Renal cortical epithelial cell (primary cell): Measurements from ENCODE around the gene CELSR3. TPM values are rescaled to one million over a fixed set of nuclear protein-coding genes. Genes with fewer than 3 reads are reported as not detected.

Source experiments
- DNase-seq: peaks from one replicate; pipeline ENCODE4 v3.0.0-alpha.2; 2011; ENCODE audit warnings: low read depth
- total RNA-seq: library from RNA; depleted of rRNA; stranded (reverse); fragments of >200 nt; gene quantifications from 2 replicates; pipeline ENCODE4 v1.2.3, GENCODE V29; 2014

The CELSR3 gene
- total RNA-seq = 1.9 and 2.7 TPM in 2 replicates

- peak; percentile 73 for DNase-seq
These were observed at the start of gene CELSR3 for GRCh38 chr3:48662753-48663488. Gene CELSR3 (minus strand): TSS chr3:48662886. CDS start chr3:48662634, 252 bp downstream.

DNA sequence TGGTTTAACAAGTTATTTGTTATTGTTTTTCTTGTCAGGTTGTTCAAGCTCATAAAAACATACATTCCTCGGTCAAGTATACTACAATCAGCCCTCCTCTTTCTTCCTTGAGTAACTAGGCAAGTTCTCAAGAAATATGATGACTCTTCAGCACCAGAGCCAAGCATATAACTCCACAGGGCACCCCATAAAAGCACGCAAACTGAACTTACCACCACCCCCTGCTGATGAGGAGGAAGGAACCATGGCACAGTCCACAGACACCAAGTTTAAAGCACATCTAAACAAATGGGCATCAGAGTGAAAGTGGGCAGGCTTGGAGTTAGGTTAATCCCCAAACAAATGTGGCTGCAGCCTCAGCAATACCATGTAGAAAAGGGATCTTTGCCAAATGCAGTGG, 49.0 kb upstream of the CELSR3 start:
- DNase-seq = no peak

- DNase-seq = peak; percentile 68
These were observed 46.4 kb upstream of the CELSR3 start for GRCh38 chr3:48709051-48709461.

GRCh38 chr3:48708481-48708889, 45.8 kb upstream of the CELSR3 start:
- peak; percentile 39 for DNase-seq

GRCh38 chr3:48707157-48707556, 44.5 kb upstream of the CELSR3 start:
- no peak for DNase-seq

DNA sequence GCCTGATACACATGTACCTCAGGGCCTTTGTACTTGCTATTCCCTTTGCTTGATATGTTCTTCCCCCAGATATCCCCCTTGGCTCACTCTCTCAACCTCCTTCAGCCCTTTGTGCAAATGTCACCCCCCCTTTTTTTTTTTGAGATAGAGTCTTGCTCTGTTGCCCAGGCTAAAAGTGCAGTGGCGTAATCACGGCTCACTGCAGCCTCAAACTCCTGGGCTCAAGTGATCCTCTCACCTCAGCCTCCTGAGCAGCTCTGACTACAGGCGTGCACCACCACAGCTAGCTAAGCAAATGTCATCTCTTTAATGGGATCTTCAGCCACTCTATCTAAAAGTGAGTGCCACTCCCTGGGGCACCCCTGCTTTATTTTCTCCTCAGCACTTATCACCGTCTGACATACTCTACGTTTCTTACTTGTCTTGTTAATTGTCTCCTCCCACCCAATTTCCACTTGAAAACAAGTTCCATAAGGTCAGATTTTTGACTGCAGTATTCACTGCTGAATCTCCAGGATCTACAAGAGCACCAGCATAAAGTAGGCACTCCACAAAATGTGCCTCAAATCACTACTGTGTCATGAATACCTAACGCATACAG, 39.7 kb upstream of the CELSR3 start:
- no peak for DNase-seq

DNA sequence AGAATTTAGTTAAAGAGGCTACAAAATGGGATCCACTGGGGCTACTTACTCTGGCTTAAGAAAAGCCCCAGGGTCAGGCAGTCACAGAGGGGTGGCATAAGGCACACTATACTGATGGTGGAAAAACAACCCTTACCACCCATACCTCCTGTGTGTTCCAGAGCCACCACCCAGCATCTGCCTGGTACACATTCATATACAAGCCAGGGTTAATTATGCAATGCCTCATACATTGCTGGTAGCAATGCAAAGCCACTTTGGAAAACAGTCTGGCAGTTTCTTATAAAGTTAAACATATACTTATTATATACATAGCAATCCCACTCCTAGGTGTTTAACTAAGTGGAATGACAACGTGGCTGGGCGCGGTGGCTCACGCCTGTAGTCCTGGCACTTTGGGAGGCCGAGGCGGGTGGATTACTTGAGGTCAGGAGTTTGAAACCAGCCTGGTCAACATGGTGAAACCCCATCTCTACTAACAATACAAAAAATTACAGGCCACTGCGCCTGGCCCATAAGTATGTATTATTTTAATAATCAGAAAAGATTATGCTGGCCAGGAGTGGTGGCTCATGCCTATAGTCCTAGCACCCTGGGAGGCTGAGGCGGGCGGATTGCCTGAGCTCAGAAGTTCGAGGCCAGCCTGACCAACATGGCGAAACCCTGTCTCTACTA, 38.2 kb upstream of the CELSR3 start:
- DNase-seq = peak; percentile 51

DNA sequence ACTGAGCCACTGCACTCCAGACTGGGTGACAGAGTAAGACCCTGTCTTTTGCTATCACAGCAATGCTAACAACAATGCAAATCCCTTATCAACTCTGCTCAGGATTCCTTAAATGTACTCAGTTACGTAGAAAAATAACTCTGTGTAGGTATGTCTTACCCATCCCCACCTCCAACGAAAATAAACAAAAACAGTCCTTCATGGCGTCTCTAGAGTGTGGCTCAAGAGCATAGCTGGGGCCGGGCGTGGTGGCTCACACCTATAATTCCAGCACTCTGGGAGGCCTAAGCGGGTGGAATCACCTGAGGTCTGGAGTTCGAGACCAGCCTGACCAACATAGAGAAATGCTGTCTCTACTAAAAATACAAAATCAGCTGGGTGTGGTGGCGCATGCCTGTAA, 36.2 kb upstream of the CELSR3 start:
- no peak for DNase-seq

DNA sequence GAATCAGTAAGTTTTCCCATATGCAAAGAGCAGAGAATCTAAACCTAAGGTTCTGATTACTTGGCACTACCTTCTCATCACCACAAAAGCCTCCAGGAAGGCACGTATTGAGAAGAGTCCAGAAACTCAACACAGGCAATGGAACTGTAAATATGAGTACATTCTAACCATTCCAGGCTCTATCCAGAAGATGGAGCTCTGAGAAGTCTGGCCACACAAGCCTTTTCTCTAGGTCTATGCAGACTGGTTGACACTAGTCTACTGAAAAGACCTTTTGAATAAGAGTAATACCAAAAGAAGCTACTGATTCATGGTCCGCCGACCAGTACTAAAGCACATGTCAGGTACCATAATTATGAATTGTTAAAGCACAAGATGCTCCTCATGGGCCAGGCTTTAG, 35.3 kb upstream of the CELSR3 start:
- no peak for DNase-seq

GRCh38 chr3:48696601-48697000, 33.9 kb upstream of the CELSR3 start:
- DNase-seq = peak; percentile 22

- peak; percentile 87 for DNase-seq
These were observed 33.5 kb upstream of the CELSR3 start for GRCh38 chr3:48696156-48696555.

DNA sequence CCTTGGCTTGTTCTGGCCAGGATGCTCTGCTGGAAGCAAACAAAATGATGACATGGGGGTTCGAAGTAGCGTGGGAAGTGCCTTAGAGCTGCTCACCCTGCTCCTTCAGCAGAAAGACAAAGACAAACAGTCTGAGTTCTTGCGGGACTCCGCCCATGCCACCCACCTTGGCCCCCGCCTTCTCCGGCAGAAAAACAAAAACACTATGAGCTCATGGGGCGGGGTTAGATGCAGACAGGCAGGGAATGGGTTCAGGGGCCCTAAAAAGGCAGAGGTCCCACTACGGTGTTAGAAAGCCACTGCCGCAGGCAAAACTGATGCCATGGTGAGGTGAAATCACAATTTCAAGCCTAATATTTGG, 32.7 kb upstream of the CELSR3 start:
- DNase-seq = peak; percentile 52

GRCh38 chr3:48694610-48695392, 32.1 kb upstream of the CELSR3 start:
- DNase-seq = peak; percentile 84

DNA sequence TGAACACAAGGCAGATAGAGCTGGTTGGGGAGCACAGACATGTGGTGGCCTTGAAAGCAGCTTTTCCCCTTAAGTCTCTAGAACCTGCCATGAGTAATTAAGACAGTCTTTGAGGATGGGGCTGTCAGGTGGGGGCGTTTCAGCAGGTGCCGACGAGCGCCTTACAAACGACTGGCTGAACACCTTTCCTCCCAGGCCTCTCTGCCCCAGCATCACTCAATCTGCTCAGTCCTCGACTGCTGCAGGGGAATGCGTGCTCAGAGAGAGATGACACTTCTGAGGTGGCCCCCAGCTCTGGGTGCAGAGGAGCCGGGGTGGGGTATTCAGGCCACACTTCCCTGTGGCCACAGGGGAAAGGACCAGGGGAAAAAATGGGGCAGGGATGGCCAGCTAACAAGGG, 31.1 kb upstream of the CELSR3 start:
- no peak for DNase-seq

DNA sequence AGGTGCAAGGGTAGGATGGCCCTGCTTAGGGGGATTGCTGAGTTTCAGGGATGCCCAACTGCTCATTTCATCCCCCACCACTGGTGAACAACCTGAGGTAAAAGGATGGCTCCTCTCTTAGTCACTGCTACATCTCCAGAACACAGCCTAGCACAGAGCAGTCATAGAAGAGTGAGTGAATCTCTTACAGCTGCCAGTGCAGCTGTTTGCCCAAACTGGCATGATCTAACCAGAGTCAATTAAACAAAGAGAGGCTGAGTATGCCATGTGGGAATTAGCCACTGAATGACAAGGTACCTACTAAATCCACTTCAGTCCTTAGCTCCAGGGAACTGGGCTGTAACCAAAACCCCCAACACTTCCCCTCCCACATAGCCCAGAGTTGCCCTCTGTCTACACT, 29.9 kb upstream of the CELSR3 start:
- no peak for DNase-seq

DNA sequence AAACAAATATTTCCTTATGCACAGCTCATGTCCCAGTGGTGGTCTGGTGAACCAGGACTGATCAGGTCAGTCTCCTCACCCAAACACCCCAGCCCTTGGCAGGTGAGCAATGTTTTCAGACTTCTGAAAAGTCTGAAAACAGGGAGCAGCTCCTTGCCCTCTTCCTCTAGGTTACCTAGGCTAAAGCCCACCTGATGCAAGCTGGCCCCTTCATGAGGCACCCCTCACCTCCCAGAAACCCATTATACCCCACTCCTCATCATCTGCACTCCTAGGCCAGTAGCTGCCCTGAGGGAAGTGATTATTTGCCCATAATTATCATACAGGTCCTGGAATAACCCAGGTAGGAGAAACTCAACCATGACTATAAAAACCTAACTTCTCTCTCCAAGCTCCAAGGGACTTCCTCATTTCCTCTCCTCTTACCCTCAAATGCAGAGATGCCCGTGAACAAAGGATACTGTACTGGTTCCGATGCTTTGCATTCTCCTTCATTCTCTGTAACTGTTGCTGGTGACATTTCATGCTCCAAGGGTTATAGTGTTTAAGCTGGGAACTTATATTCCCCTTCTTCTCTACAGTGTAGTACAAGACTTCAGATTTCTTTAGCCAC, 28.3 kb upstream of the CELSR3 start:
- no peak for DNase-seq

GRCh38 chr3:48689384-48689783, 26.7 kb upstream of the CELSR3 start:
- DNase-seq = no peak

GRCh38 chr3:48688737-48689075, 26.0 kb upstream of the CELSR3 start:
- no peak for DNase-seq

GRCh38 chr3:48688032-48688736, 25.5 kb upstream of the CELSR3 start:
- no peak for DNase-seq

DNA sequence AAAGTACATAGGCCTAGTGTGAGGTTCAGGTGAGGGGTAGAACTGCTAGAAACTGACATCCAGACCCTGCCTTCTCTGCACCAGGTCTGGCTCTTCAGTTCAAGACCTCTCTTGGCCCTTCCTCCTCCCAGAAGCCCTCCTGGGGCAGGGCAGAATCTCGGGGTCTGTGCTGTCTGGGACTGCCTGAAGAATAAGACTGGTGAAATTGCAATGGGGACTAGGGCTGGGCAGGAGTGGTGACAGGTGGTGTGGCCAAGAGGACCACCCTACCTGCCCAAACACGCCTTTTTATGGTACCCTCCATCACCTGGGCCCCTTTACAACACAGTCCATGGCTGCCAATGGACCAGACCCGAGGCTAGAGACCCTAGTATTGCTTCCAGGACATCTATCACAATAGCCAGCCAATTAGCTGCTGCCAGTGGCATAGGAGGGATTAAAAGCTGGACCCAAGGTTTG, 24.6 kb upstream of the CELSR3 start:
- DNase-seq = no peak

- no peak for DNase-seq
These were observed 24.0 kb upstream of the CELSR3 start for GRCh38 chr3:48686538-48687219.
